ENCODE results near the gene HOXA1. TPM values are rescaled to one million over a fixed set of nuclear protein-coding genes. Genes with fewer than 3 reads are reported as not detected.

HOXA1 gene
- polyA plus RNA-seq, 2 donors = 1.5 to 2.1 TPM

DNA sequence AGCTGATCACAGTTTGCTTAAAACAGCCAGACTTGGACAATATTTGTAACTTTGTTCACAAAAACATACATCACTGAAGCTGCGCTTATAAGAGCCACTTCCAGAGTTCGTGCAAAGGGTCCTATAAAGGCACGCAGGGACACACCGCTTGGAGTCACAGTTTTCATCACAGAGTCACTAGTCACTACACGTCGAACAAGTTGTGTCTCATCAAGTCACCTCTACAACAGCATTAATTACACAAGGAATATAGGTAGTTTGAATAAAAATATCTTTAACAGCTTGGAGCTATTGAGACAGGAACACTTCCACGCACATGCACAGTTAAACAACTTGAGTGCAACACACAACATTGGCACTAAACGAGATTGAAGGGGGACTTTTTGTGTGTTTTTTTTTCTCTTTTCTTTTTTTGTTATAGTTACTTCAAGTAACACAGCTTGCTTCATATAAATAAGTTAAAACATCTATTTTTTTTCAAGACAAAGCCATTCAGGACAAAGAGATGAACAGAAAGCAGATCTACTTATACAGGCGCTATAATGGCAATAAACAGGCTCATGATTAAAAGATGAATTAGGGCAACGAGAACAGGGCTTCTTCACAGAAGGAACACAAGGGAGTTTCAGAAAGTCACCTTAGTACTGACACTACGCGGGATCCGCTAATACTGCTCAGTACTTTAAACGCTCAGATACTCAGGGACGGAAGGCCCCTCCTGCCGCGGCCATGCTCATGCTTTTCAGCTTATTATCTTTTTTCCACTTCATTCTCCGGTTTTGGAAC, 45.5 kb upstream of the HOXA1 start:
- no peaks in the 10 kb centered on the region for H3K9me3 ChIP-seq (ENCODE audit: control insufficient read depth in 2 of 2, insufficient read depth in 1 of 2, low read depth in 1 of 2, low read length in 1 of 2)
- no peaks in the 10 kb centered on the region for H3K36me3 ChIP-seq (ENCODE audit: control insufficient read depth in 2 of 2, insufficient read depth in 2 of 2, low read length in 1 of 2)
- peak overlapping the region; percentile 76 to 82 for H3K4me3 ChIP-seq (ENCODE audit: low read depth in 1 of 2, low read length in 2 of 2)
- peak overlapping the region; percentile 94 to 95 for H3K27ac ChIP-seq (ENCODE audit: low read depth in 2 of 2, low read length in 1 of 2)
- H3K27me3 ChIP-seq (ENCODE audit: control insufficient read depth in 1 of 2, insufficient read depth in 2 of 2, low read length in 2 of 2) = no peaks in the 10 kb centered on the region
- WGBS, 2 donors = 67 to 69% methylated on average over 18 of the region's 18 CpGs
- peaks cover 0 to 3% of the 10 kb centered on the region in 2 donors for H3K4me1 ChIP-seq (ENCODE audit: control insufficient read depth in 2 of 2, insufficient read depth in 2 of 2, low read length in 1 of 2)

DNA sequence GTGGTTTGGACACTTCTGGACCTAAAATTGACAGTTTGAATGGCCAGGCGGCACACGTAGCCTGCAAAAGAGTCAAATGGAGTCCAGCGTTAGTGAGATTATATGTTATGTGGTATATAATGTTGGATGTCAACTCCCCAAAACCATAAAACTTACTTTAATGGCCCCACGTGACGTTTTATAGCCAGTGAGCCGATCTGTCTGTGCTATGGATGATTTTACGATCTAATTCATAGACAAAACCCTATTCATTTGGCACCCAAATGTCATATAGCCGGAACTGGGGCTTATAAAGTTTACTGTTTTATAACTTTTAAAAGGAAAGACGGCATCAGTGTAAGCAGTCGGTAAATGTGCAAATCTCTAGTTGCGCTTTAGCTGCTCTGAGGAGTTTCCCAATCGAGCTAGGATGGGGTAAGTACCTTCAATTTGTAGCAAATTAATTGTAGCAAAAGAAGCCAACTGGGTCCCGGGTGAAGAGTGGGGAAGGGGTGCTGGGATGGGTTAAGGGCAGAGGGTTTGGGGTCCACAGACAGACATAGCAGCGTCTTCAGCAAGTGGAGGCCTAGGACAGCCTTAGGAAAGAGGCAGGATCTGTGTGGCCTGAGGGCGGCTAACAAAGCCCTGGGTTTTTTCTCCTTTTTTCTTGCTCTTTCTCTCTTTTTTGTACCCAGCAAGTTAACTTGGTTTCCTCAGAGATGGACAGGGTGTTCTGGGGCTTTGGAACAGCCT, 44.5 kb upstream of the HOXA1 start:
- Histone ChIP-seq H3K27me3 (ENCODE audit: control insufficient read depth in 1 of 2, insufficient read depth in 2 of 2, low read length in 2 of 2) (no peaks in the 10 kb centered on the region), H3K9me3 (ENCODE audit: control insufficient read depth in 2 of 2, insufficient read depth in 1 of 2, low read depth in 1 of 2, low read length in 1 of 2) (no peaks in the 10 kb centered on the region), H3K27ac (ENCODE audit: low read depth in 2 of 2, low read length in 1 of 2) (peak overlapping the region; percentile 23 to 56), H3K36me3 (ENCODE audit: control insufficient read depth in 2 of 2, insufficient read depth in 2 of 2, low read length in 1 of 2) (no peaks in the 10 kb centered on the region), H3K4me3 (ENCODE audit: low read depth in 1 of 2, low read length in 2 of 2) (no peak overlapping the region), H3K4me1 (ENCODE audit: control insufficient read depth in 2 of 2, insufficient read depth in 2 of 2, low read length in 1 of 2) (peaks cover 0 to 3% of the 10 kb centered on the region in 2 donors)
- 59 to 85% methylated on average over 15 of the region's 15 CpGs for WGBS, 2 donors

DNA sequence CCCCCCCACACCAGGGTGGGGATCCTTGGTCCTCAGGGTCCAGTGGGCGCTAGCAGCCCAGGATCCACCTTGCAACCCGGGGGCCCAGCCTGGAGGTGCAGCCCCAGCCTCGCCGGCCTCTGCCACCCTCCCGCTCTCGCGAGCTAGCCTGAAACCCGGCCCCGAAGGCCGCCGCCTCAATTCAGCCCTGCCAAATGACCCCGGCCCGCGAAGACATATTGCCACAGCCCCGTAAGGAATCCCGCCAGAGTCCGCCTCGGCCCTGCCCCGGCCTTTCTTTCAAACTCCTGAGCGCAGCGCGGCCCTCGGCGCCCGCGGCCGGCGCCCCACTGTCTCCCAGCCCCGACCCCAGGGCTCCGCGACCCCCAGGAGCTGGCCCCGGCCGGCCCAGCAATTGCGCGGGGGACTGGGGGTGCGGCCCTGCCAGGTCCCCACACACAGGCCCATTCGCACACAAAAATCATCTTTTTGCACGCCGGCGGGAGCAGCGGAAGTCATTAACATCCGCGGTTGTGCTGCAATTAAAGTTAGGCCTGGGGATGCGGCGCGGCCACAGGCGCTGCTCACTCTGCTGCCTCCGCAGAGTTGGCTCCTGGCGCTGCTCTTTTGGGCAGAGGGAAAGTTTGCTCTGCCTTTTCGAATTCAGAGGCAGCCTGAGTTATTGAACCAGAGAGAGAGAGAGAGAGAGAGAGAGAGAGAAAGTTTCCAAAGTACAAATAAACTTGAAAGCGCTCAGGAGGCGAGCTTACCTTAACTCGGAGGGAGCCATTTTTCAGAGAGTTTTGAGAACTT, 43.7 kb upstream of the HOXA1 start:
- Histone ChIP-seq H3K36me3 (ENCODE audit: control insufficient read depth in 2 of 2, insufficient read depth in 2 of 2, low read length in 1 of 2) (no peaks in the 10 kb centered on the region), H3K4me1 (ENCODE audit: control insufficient read depth in 2 of 2, insufficient read depth in 2 of 2, low read length in 1 of 2) (peaks cover 0 to 3% of the 10 kb centered on the region in 2 donors), H3K9me3 (ENCODE audit: control insufficient read depth in 2 of 2, insufficient read depth in 1 of 2, low read depth in 1 of 2, low read length in 1 of 2) (no peaks in the 10 kb centered on the region), H3K27ac (ENCODE audit: low read depth in 2 of 2, low read length in 1 of 2) (peak overlapping the region; percentile 25 to 56), H3K4me3 (ENCODE audit: low read depth in 1 of 2, low read length in 2 of 2) (peak overlapping the region in 1 of 2 donors; percentile 14), H3K27me3 (ENCODE audit: control insufficient read depth in 1 of 2, insufficient read depth in 2 of 2, low read length in 2 of 2) (no peaks in the 10 kb centered on the region)
- 49 to 77% methylated on average over 53 of the region's 53 CpGs for WGBS, 2 donors

DNA sequence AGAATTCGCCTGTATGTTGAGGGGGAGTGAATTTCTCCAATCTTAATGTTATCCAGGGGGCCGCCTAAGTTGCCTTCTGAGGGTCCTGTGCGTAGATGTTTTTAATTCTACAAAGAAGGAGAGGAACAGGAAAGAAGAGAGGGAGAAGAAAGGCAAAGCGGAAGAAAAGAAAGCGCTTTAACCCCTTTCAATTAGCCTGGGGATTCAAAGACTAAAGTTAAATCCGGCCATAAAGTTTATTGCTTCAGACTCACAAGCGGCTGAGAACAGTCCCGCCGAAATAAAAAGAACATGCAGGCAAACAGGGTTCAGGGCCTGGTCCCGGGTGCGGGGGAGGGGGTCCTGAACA, 43.2 kb upstream of the HOXA1 start:
- H3K36me3 ChIP-seq (ENCODE audit: control insufficient read depth in 2 of 2, insufficient read depth in 2 of 2, low read length in 1 of 2) = no peaks in the 10 kb centered on the region
- peak overlapping the region; percentile 25 to 56 for H3K27ac ChIP-seq (ENCODE audit: low read depth in 2 of 2, low read length in 1 of 2)
- 52 to 81% methylated on average over 11 of the region's 11 CpGs for WGBS, 2 donors
- H3K9me3 ChIP-seq (ENCODE audit: control insufficient read depth in 2 of 2, insufficient read depth in 1 of 2, low read depth in 1 of 2, low read length in 1 of 2) = no peaks in the 10 kb centered on the region
- no peak overlapping the region for H3K4me3 ChIP-seq (ENCODE audit: low read depth in 1 of 2, low read length in 2 of 2)
- no peaks in the 10 kb centered on the region for H3K27me3 ChIP-seq (ENCODE audit: control insufficient read depth in 1 of 2, insufficient read depth in 2 of 2, low read length in 2 of 2)
- peaks cover 0 to 3% of the 10 kb centered on the region in 2 donors for H3K4me1 ChIP-seq (ENCODE audit: control insufficient read depth in 2 of 2, insufficient read depth in 2 of 2, low read length in 1 of 2)

DNA sequence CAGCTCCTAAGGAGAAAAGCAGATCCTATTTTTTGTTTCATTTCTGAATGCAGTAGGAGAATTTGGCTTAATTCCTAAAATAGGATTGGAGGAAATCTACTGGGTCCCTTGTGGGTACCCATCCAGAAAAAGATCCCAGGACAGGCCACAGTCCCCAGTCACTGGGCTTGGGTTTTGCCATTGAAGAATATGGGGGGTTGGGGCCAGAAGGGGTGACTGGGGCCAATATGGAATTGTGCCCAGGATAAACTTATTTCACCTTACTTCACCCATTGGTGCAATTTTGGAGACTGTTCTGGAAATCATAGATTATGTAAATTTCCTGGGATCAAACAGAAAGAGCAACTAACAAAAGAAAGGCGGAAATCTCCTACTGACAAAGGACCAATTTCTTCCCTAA, 42.7 kb upstream of the HOXA1 start:
- 79 to 94% methylated on average over 1 of the region's 1 CpG for WGBS, 2 donors
- Histone ChIP-seq H3K4me1 (ENCODE audit: control insufficient read depth in 2 of 2, insufficient read depth in 2 of 2, low read length in 1 of 2) (peaks cover 0 to 3% of the 10 kb centered on the region in 2 donors), H3K36me3 (ENCODE audit: control insufficient read depth in 2 of 2, insufficient read depth in 2 of 2, low read length in 1 of 2) (no peaks in the 10 kb centered on the region), H3K27ac (ENCODE audit: low read depth in 2 of 2, low read length in 1 of 2) (peak overlapping the region; percentile 25 to 68), H3K4me3 (ENCODE audit: low read depth in 1 of 2, low read length in 2 of 2) (no peak overlapping the region), H3K9me3 (ENCODE audit: control insufficient read depth in 2 of 2, insufficient read depth in 1 of 2, low read depth in 1 of 2, low read length in 1 of 2) (no peaks in the 10 kb centered on the region), H3K27me3 (ENCODE audit: control insufficient read depth in 1 of 2, insufficient read depth in 2 of 2, low read length in 2 of 2) (no peaks in the 10 kb centered on the region)

DNA sequence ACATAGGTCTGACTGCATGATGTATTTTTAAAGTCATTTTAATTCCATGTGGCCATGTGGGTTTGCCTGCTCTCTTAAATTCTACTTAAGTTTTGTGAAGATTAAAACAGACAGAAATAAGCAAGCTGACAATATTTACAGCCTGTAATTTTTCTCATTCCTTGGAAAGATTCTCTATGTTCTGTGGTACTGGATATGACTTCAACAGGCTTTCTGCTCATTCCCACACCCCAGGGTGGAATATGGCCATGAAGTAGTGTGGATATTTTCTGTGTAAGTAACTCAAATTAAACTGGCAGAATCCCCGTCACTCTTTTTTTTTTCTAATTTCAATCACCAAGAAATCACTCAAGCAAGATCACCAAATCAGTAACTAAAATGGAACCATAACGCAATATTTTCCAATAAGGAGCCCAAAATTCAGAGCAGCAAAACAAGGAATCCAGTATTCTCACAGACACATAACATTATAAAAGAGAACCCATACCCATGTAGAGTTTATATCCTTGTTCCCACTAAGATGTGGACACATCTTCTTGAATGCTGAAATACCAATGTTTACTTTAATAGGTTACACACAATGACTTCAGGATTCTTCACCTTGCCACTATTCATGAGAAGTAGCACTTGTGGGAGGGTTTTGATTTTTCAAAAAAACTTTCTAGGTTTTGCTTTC, 42.0 kb upstream of the HOXA1 start:
- peaks cover 0 to 3% of the 10 kb centered on the region in 2 donors for H3K4me1 ChIP-seq (ENCODE audit: control insufficient read depth in 2 of 2, insufficient read depth in 2 of 2, low read length in 1 of 2)
- H3K27ac ChIP-seq (ENCODE audit: low read depth in 2 of 2, low read length in 1 of 2) = no peak overlapping the region
- no peaks in the 10 kb centered on the region for H3K36me3 ChIP-seq (ENCODE audit: control insufficient read depth in 2 of 2, insufficient read depth in 2 of 2, low read length in 1 of 2)
- no peak overlapping the region for H3K4me3 ChIP-seq (ENCODE audit: low read depth in 1 of 2, low read length in 2 of 2)
- WGBS, 2 donors = 74 to 76% methylated on average over 2 of the region's 2 CpGs
- no peaks in the 10 kb centered on the region for H3K27me3 ChIP-seq (ENCODE audit: control insufficient read depth in 1 of 2, insufficient read depth in 2 of 2, low read length in 2 of 2)
- no peaks in the 10 kb centered on the region for H3K9me3 ChIP-seq (ENCODE audit: control insufficient read depth in 2 of 2, insufficient read depth in 1 of 2, low read depth in 1 of 2, low read length in 1 of 2)

DNA sequence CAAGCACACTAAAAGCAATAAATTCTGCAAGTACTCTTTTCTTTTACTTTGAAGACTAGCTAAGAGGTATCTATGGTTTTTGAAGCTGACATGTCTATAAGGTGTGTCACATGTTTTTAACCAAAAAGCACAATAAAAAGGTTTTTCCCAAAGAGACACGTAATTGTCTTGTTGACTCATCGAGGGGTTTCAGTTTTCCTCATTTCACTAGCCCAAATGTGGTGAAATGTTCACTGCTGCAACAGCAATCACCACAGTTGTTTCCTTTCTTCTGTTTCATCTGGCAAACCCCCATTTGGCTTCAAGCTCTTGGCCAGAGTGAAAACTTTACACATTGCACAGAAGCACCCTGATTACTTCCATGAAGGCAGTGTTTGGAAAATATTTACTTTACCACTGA, 38.6 kb upstream of the HOXA1 start:
- Histone ChIP-seq H3K9me3 (ENCODE audit: control insufficient read depth in 2 of 2, insufficient read depth in 1 of 2, low read depth in 1 of 2, low read length in 1 of 2) (no peaks in the 10 kb centered on the region), H3K27ac (ENCODE audit: low read depth in 2 of 2, low read length in 1 of 2) (no peak overlapping the region), H3K27me3 (ENCODE audit: control insufficient read depth in 1 of 2, insufficient read depth in 2 of 2, low read length in 2 of 2) (no peaks in the 10 kb centered on the region), H3K4me3 (ENCODE audit: low read depth in 1 of 2, low read length in 2 of 2) (no peak overlapping the region), H3K36me3 (ENCODE audit: control insufficient read depth in 2 of 2, insufficient read depth in 2 of 2, low read length in 1 of 2) (no peaks in the 10 kb centered on the region), H3K4me1 (ENCODE audit: control insufficient read depth in 2 of 2, insufficient read depth in 2 of 2, low read length in 1 of 2) (peaks cover 0 to 3% of the 10 kb centered on the region in 2 donors)
- WGBS, 2 donors = 17 to 26% methylated on average over 2 of the region's 2 CpGs

DNA sequence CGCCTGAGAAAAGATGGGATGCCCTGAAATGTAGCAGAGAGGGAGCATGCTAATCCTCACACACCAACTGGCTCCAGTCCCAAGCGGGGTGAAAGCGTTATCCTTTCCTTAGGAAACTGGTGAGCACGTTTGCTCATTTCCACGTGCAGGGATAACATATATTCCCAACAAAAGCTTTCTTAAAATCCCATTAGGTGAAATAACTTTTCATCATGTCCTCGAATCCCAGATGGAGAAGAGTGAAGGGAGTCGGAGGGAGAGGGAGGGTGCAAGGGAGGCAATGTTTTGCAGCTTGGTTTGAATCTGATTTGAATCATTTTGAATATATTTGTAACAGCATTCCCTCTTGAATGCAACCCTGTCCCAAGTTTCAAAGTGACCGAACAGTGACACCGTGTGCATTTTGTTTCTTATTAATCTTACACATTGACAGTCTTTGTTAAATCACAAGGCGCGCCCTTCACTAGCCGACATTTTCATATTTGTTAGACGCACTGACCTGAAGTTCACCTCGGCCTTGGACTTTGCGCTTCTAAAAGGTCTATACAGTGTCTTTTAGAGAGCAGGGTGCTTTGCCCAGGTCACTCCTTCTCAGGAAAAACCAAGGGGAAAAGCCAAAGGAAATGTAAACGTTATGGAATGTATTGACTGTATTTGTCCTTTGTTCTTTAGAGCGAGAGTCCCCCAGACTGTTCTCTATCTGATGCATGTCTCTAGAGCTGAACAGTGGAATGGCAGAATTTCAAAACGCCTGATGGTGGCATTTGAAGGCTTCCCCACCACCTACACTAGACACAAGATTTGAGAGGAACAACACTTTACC, 37.8 kb upstream of the HOXA1 start:
- H3K4me3 ChIP-seq (ENCODE audit: low read depth in 1 of 2, low read length in 2 of 2) = no peak overlapping the region
- H3K9me3 ChIP-seq (ENCODE audit: control insufficient read depth in 2 of 2, insufficient read depth in 1 of 2, low read depth in 1 of 2, low read length in 1 of 2) = no peaks in the 10 kb centered on the region
- peak overlapping the region in 1 of 2 donors; percentile 51 for H3K27ac ChIP-seq (ENCODE audit: low read depth in 2 of 2, low read length in 1 of 2)
- H3K27me3 ChIP-seq (ENCODE audit: control insufficient read depth in 1 of 2, insufficient read depth in 2 of 2, low read length in 2 of 2) = no peaks in the 10 kb centered on the region
- no peaks in the 10 kb centered on the region for H3K36me3 ChIP-seq (ENCODE audit: control insufficient read depth in 2 of 2, insufficient read depth in 2 of 2, low read length in 1 of 2)
- H3K4me1 ChIP-seq (ENCODE audit: control insufficient read depth in 2 of 2, insufficient read depth in 2 of 2, low read length in 1 of 2) = peaks cover 0 to 3% of the 10 kb centered on the region in 2 donors
- 60 to 78% methylated on average over 18 of the region's 18 CpGs for WGBS, 2 donors

All from esophagus (tissue), 2 donors.